Endothelial cell of umbilical vein (primary cell): Measurements from ENCODE around the gene NHSL2. TPM values are rescaled to one million over a fixed set of nuclear protein-coding genes. Genes with fewer than 3 reads are reported as not detected.

Experiments
- BruUV-seq: library from RNA; stranded (reverse); fragments of 400-500 nt; replicated peaks from 2 replicates; lab custom pipeline; 2021; lab: Mats Ljungman, UMichigan
- CTCF ChIA-PET: fragments of 300-600, 350-600 bp; sonication (Branson Sonifier 250); formaldehyde crosslinking; loops from one replicate; lab custom pipeline; 2021; ENCODE audit warnings: antibody characterized with exemption, inconsistent platforms; lab: Charles Lee
- POLR2A ChIA-PET: fragments of 300-600, 350-600 bp; sonication (Branson Sonifier 250); formaldehyde crosslinking; loops from one replicate; lab custom pipeline; 2021; ENCODE audit warnings: antibody characterized with exemption, inconsistent platforms; lab: Charles Lee
- DNase-seq: peaks from one replicate; pipeline ENCODE4 v3.0.0-alpha.2; 2011; ENCODE audit warnings: low read depth, low spot score
- FAIRE-seq: peaks from 2 replicates; lab custom pipeline; 2011; peaks lifted over from hg19 to GRCh38; lab: Jason Lieb, UNC
- H2AFZ ChIP-seq: 2 replicates; pipeline ENCODE4 v1.6.0; 2012; ENCODE audit warnings: low read depth, low read length, control low read depth, inconsistent platforms
- H3K27ac ChIP-seq: 2 replicates; pipeline ENCODE4 v1.5.1; 2011; ENCODE audit warnings: low read depth, mild to moderate bottlenecking, control low read depth, low read length, moderate library complexity; ENCODE audit not compliant: insufficient read depth
- H3K27me3 ChIP-seq, 2 experiments: 2 replicates each; pipeline versions ENCODE4 v1.6.0 to v1.6.1; 2011; ENCODE audit warnings: low read length in 2 of 2, mixed read lengths in 1 of 2; ENCODE audit not compliant: control insufficient read depth in 2 of 2, insufficient read depth in 2 of 2
- H3K36me3 ChIP-seq, 2 experiments: 2 replicates in 1 of 2; 3 replicates in 1 of 2; pipeline ENCODE4 v1.5.1; 2011; ENCODE audit warnings: low read length in 2 of 2, mild to moderate bottlenecking in 1 of 2, moderate library complexity in 1 of 2; ENCODE audit not compliant: control insufficient read depth in 2 of 2, insufficient read depth in 2 of 2; ENCODE audit errors: extremely low read depth in 1 of 2
- H3K4me1 ChIP-seq: 3 replicates; pipeline ENCODE4 v1.5.1; 2011; ENCODE audit warnings: mild to moderate bottlenecking, low read length; ENCODE audit not compliant: control insufficient read depth, insufficient read depth; ENCODE audit errors: extremely low read depth
- H3K4me2 ChIP-seq: 2 replicates; pipeline ENCODE4 v1.6.1; 2011; ENCODE audit warnings: low read length, control low read depth, mixed read lengths; ENCODE audit not compliant: insufficient read depth
- H3K4me3 ChIP-seq, 3 experiments: fragments of 200-600 bp in 1 of 3; sonication (generic), shearing (Covaris generic) in 1 of 3; replicated peaks in 1 of 3; 2 replicates each; pipeline ENCODE4 v1.5.1; 2011 to 2016; ENCODE audit warnings: control low read depth in 3 of 3, low read length in 3 of 3, mild to moderate bottlenecking in 2 of 3, inconsistent platforms in 1 of 3, low read depth in 1 of 3, moderate library complexity in 1 of 3; ENCODE audit not compliant: insufficient read depth in 1 of 3
- H3K79me2 ChIP-seq: 2 replicates; pipeline ENCODE4 v1.6.0; 2012; ENCODE audit warnings: low read length, inconsistent platforms; ENCODE audit not compliant: control insufficient read depth, insufficient read depth
- H3K9ac ChIP-seq: replicated peaks from 2 replicates; pipeline ENCODE3; 2011; ENCODE audit warnings: low read length, control low read depth; ENCODE audit not compliant: insufficient read depth; ENCODE audit errors: extremely low read depth
- H3K9me1 ChIP-seq: replicated peaks from 3 replicates; pipeline ENCODE4 v1.6.0; 2011; ENCODE audit warnings: mild to moderate bottlenecking, low read length; ENCODE audit not compliant: control insufficient read depth, insufficient read depth; ENCODE audit errors: extremely low read depth
- H3K9me3 ChIP-seq: replicated peaks from 2 replicates; pipeline ENCODE4 v1.5.1; 2012; ENCODE audit warnings: low read length, inconsistent platforms; ENCODE audit not compliant: control insufficient read depth, insufficient read depth
- H4K20me1 ChIP-seq: replicated peaks from 2 replicates; pipeline ENCODE3; 2011; ENCODE audit warnings: mild to moderate bottlenecking, low read length; ENCODE audit not compliant: control insufficient read depth, insufficient read depth; ENCODE audit errors: extremely low read depth
- EZH2 ChIP-seq: IDR thresholded peaks from 2 replicates; pipeline ENCODE4 v1.6.1; 2012; ENCODE audit warnings: borderline replicate concordance, low read depth, mild to moderate bottlenecking, moderate library complexity, low read length, inconsistent platforms; ENCODE audit not compliant: severe bottlenecking
- FOS ChIP-seq: IDR thresholded peaks from 2 replicates; pipeline ENCODE4 v1.6.1; 2011; ENCODE audit warnings: mild to moderate bottlenecking, low read length, moderate library complexity, borderline replicate concordance; ENCODE audit not compliant: insufficient read depth
- GATA2 ChIP-seq: IDR thresholded peaks from 2 replicates; pipeline ENCODE4 v1.7.0; 2011; ENCODE audit warnings: low read depth, mild to moderate bottlenecking, moderate library complexity, mixed read lengths, low read length; ENCODE audit not compliant: insufficient read length, insufficient read depth
- JUN ChIP-seq: IDR thresholded peaks from 2 replicates; pipeline ENCODE4 v1.6.1; 2011; ENCODE audit warnings: borderline replicate concordance, low read depth; ENCODE audit not compliant: insufficient read length, insufficient read depth
- MYC ChIP-seq: IDR thresholded peaks from one replicate; pipeline ENCODE4 v1.6.1; 2011; ENCODE audit warnings: mild to moderate bottlenecking, low read depth, low read length
- POLR2A ChIP-seq: IDR thresholded peaks from 2 replicates; pipeline ENCODE4 v1.6.1; 2012; ENCODE audit warnings: low read depth, mild to moderate bottlenecking, control low read depth, low read length
- POLR2AphosphoS5 ChIP-seq: IDR thresholded peaks from 2 replicates; pipeline ENCODE4 v1.6.1; 2012; ENCODE audit warnings: low read depth, mild to moderate bottlenecking, control low read depth, low read length, moderate library complexity; ENCODE audit not compliant: insufficient read depth
- dilution Hi-C: fragments of 300-500 bp; cut with MboI; formaldehyde crosslinking; loops from one replicate; pipeline ENCODE4 v1.15.0; 2019; ENCODE audit warnings: low sequenced_read_pairs; ENCODE audit not compliant: extremely low pct_ligation_motif_present
- intact Hi-C: fragments of 100-400 bp; cut with micrococcal nuclease; formaldehyde crosslinking; loops from one replicate; pipeline ENCODE4 v1.10.0; 2022
- polyA plus RNA-seq, 4 experiments: library from polyadenylated mRNA; depleted of rRNA in 3 of 4; stranded (reverse) in 3 of 4; unstranded in 1 of 4; fragments of >200 nt; gene quantifications; 2 replicates each; pipeline versions ENCODE4 v1.2.1 to v1.2.3, GENCODE V29; 2011 to 2012; ENCODE audit warnings: missing spikeins in 1 of 4
- total RNA-seq: library from RNA; stranded (reverse); gene quantifications from 2 replicates; pipeline ENCODE4 v1.2.3, GENCODE V29; 2021
- TF ChIP-seq, protein P1 (sequence below): IDR thresholded peaks from 2 replicates; pipeline ENCODE4 v1.6.1; 2011; ENCODE audit not compliant: insufficient read depth, insufficient read length
- TF ChIP-seq, protein P2 (sequence below), 2 donors: IDR thresholded peaks; 1 replicate in 1 of 2; 2 replicates in 1 of 2; pipeline ENCODE4 v1.5.1; 2011; ENCODE audit warnings: low read length in 2 of 2, mild to moderate bottlenecking in 2 of 2, moderate library complexity in 2 of 2, control low read depth in 1 of 2, inconsistent platforms in 1 of 2, low read depth in 1 of 2; ENCODE audit not compliant: insufficient read depth in 1 of 2; ENCODE audit errors: extremely low read depth in 1 of 2

The NHSL2 gene
- total and polyA plus RNA-seq, 2 donors (not counting 3 experiments of a cell fraction or from before 2014, with no cell fraction given), result 23.5 to 49.9 TPM

- H3K4me1 ChIP-seq, result peaks cover 41% of the 10 kb centered on the region
- no peak overlapping the region for H3K4me3 ChIP-seq
- DNase-seq, result no peak
- no peaks in the 10 kb centered on the region for H3K27me3 ChIP-seq
- H3K9me3 ChIP-seq, result no peaks in the 10 kb centered on the region
- ChIA-PET CTCF (interaction anchor here (1.5 kb wide), 1 partner anchor 29 kb away, joined by 4 read pairs; no protein-coding TSS in a partner anchor), POLR2A (interaction anchor here (0.7 kb wide), 1 partner anchor 29 kb away, joined by 4 read pairs; no protein-coding TSS in a partner anchor)
- H3K9ac ChIP-seq, result no peak overlapping the region
- no peak for FAIRE-seq
- no peak for TF ChIP-seq MYC
- no peak for TF ChIP-seq FOS
- no peak for TF ChIP-seq GATA2
- TF ChIP-seq, protein P1, sequence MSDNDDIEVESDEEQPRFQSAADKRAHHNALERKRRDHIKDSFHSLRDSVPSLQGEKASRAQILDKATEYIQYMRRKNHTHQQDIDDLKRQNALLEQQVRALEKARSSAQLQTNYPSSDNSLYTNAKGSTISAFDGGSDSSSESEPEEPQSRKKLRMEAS, result no peak
- TF ChIP-seq, protein P2, sequence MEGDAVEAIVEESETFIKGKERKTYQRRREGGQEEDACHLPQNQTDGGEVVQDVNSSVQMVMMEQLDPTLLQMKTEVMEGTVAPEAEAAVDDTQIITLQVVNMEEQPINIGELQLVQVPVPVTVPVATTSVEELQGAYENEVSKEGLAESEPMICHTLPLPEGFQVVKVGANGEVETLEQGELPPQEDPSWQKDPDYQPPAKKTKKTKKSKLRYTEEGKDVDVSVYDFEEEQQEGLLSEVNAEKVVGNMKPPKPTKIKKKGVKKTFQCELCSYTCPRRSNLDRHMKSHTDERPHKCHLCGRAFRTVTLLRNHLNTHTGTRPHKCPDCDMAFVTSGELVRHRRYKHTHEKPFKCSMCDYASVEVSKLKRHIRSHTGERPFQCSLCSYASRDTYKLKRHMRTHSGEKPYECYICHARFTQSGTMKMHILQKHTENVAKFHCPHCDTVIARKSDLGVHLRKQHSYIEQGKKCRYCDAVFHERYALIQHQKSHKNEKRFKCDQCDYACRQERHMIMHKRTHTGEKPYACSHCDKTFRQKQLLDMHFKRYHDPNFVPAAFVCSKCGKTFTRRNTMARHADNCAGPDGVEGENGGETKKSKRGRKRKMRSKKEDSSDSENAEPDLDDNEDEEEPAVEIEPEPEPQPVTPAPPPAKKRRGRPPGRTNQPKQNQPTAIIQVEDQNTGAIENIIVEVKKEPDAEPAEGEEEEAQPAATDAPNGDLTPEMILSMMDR (IDR thresholded peaks at IDR 0.05; ENCODE audit: extremely low read depth in 1 of 2, insufficient read depth in 1 of 2, low read depth in 1 of 2, low read length in 2 of 2), result no peak
- TF ChIP-seq EZH2, result no peak
- TF ChIP-seq POLR2A, result no peak
- no peak for TF ChIP-seq JUN
- no peak for TF ChIP-seq POLR2AphosphoS5
- no peaks in the 10 kb centered on the region for H4K20me1 ChIP-seq
- intact Hi-C loops (no loop called here), dilution Hi-C loops (no loop called here)
- no peak overlapping the region for H2AFZ ChIP-seq
- BruUV-seq, result no TSS peak
- H3K79me2 ChIP-seq, result no peaks in the 10 kb centered on the region
- no peak overlapping the region for H3K27ac ChIP-seq
- H3K9me1 ChIP-seq, result no peaks in the 10 kb centered on the region
- H3K4me2 ChIP-seq, result no peak overlapping the region
- no peaks in the 10 kb centered on the region for H3K36me3 ChIP-seq
Observed at GRCh38 chrX:72048510-72049455, 138.1 kb downstream of the NHSL2 start.
